Measurements from ENCODE around the gene CFAP57.

- TF ChIP-seq POLR2A (IDR thresholded peaks at IDR 0.05) = no peak
- no peak for TF ChIP-seq CTCF (IDR thresholded peaks at IDR 0.05)
Measured at GRCh38 chr1:43149889-43150288, 22.2 kb upstream of the CFAP57 start.
